Astrocyte of the cerebellum (primary cell): ENCODE measurements around the gene ZACN.
"Not testable (repeated sequence)": the region's sequence is repeated elsewhere in the genome, so short reads cannot be mapped to it uniquely, and the experiment has no call there.

ENCODE experiments used
- DNase-seq: peaks from one replicate; pipeline ENCODE4 v3.0.0-alpha.2; 2011; ENCODE audit warnings: low read depth
- H3K4me3 ChIP-seq: 2 replicates; pipeline ENCODE4 v1.5.1; 2011; ENCODE audit warnings: mild to moderate bottlenecking, low read depth, low read length, moderate library complexity
- in situ Hi-C: cut with HindIII; loops from 2 replicates; pipeline ENCODE4 v1.10.0; 2017; ENCODE audit warnings: low sequenced_read_pairs
- TF ChIP-seq, protein P1 (sequence below): IDR thresholded peaks from 2 replicates; pipeline ENCODE4 v1.5.1; 2012; ENCODE audit warnings: low read length, low read depth, moderate library complexity, mild to moderate bottlenecking; ENCODE audit errors: missing control alignments

Gene ZACN

DNA sequence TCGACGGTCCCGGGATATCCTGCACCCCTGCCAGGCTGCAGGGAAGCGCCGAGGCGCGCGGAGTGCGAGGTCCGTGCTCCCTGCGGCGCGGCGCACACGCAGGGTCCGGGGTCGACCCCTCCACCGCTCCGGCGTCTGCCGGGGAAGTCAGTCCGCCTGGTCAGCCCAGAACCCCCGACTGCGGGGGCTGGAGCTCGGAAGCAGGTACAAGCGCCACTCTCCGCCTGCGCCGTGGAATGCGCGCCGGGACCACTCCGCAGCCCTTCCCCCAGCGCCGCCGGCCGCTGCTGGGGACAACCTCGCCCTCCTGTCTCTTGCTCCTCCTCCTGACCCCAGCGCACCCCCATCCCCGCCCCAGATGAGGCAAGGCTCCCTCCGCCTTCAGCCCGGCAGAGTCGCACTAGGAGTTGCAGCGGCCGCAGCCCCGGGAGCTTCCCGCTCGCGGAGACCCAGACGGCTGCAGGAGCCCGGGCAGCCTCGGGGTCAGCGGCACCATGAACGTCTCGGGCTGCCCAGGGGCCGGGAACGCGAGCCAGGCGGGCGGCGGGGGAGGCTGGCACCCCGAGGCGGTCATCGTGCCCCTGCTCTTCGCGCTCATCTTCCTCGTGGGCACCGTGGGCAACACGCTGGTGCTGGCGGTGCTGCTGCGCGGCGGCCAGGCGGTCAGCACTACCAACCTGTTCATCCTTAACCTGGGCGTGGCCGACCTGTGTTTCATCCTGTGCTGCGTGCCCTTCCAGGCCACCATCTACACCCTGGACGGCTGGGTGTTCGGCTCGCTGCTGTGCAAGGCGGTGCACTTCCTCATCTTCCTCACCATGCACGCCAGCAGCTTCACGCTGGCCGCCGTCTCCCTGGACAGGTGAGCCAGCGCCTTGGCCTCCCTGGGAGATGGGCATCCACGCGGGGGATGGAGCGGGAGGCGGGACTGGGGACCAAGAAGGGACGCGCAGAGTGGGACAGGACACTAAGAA lies 4.3 kb upstream of the ZACN start, which contains the start of gene GALR2:
Gene GALR2, plus strand, starts transcription at position 392 of the 974 bp plus-strand sequence. Its CDS starts 103 bp downstream, at position 495.
- TF ChIP-seq, protein P1, sequence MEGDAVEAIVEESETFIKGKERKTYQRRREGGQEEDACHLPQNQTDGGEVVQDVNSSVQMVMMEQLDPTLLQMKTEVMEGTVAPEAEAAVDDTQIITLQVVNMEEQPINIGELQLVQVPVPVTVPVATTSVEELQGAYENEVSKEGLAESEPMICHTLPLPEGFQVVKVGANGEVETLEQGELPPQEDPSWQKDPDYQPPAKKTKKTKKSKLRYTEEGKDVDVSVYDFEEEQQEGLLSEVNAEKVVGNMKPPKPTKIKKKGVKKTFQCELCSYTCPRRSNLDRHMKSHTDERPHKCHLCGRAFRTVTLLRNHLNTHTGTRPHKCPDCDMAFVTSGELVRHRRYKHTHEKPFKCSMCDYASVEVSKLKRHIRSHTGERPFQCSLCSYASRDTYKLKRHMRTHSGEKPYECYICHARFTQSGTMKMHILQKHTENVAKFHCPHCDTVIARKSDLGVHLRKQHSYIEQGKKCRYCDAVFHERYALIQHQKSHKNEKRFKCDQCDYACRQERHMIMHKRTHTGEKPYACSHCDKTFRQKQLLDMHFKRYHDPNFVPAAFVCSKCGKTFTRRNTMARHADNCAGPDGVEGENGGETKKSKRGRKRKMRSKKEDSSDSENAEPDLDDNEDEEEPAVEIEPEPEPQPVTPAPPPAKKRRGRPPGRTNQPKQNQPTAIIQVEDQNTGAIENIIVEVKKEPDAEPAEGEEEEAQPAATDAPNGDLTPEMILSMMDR = no peak
- in situ Hi-C loops = no loop called here
- no peak within 1 kb of the TSS for H3K4me3 ChIP-seq
- no peak for DNase-seq

GRCh38 chr17:76075364-76076145 lies 3.4 kb upstream of the ZACN start:
- DNase-seq = no peak
- TF ChIP-seq, protein P1 = no peak
- in situ Hi-C loops = no loop called here
- H3K4me3 ChIP-seq = no peak overlapping the region

- in situ Hi-C loops = no loop called here
- TF ChIP-seq, protein P1 = no peak
- H3K4me3 ChIP-seq = no peak overlapping the region
- DNase-seq = no peak
These were observed 2.7 kb upstream of the ZACN start for GRCh38 chr17:76076146-76076764.

GRCh38 chr17:76076765-76077583 lies 2.0 kb upstream of the ZACN start:
- in situ Hi-C loops = no loop called here
- no peak overlapping the region for H3K4me3 ChIP-seq
- TF ChIP-seq, protein P1 = no peak
- DNase-seq = no peak

GRCh38 chr17:76077584-76078110 lies 1.3 kb upstream of the ZACN start:
- DNase-seq = no peak
- in situ Hi-C loops = no loop called here
- no peak overlapping the region for H3K4me3 ChIP-seq
- TF ChIP-seq, protein P1 = no peak

GRCh38 chr17:76078370-76078769 lies 612 bp upstream of the ZACN start:
- in situ Hi-C loops, H3K4me3 ChIP-seq, DNase-seq: not testable (repeated sequence)
